ENCODE results near the gene ZFP62.

ZFP62 gene

GRCh38 chr5:180820788-180821321 lies 40.2 kb downstream of the ZFP62 start:
- peak overlapping the region; percentile 45 to 60 for H3K27ac ChIP-seq
- H3K4me1 ChIP-seq: peaks cover 0 to 26% (median 6%) of the 10 kb centered on the region in 4 donors
- H3K9me3 ChIP-seq: no peaks in the 10 kb centered on the region
- peak in 1 of 2 donors; percentile 37 for DNase-seq
- H3K4me3 ChIP-seq: no peak overlapping the region
- H3K27me3 ChIP-seq: peaks cover 0 to 3% of the 10 kb centered on the region in 2 donors
- intact Hi-C loops (cut with DNase I; ENCODE audit: low total_unique reads): no loop called here
- no peaks in the 10 kb centered on the region for H3K36me3 ChIP-seq
- no peak for TF ChIP-seq CTCF (IDR thresholded peaks at IDR 0.05)

- H3K9me3 ChIP-seq: no peaks in the 10 kb centered on the region
- H3K4me3 ChIP-seq: no peak overlapping the region
- H3K27ac ChIP-seq: peak overlapping the region in 1 of 2 donors; percentile 42
- H3K27me3 ChIP-seq: peaks cover 0 to 3% of the 10 kb centered on the region in 2 donors
- DNase-seq: no peak
- intact Hi-C loops (cut with DNase I; ENCODE audit: low total_unique reads): no loop called here
- no peaks in the 10 kb centered on the region for H3K36me3 ChIP-seq
- no peak for TF ChIP-seq CTCF (IDR thresholded peaks at IDR 0.05)
- H3K4me1 ChIP-seq: peaks cover 0 to 13% (median 0%) of the 10 kb centered on the region in 4 donors
These were observed 42.3 kb downstream of the ZFP62 start for GRCh38 chr5:180818677-180819341.

- H3K4me3 ChIP-seq: no peak overlapping the region
- no peaks in the 10 kb centered on the region for H3K36me3 ChIP-seq
- DNase-seq: peak in 1 of 2 donors; percentile 51
- H3K27ac ChIP-seq: peak overlapping the region; percentile 18 to 42
- H3K4me1 ChIP-seq: peaks cover 0 to 13% (median 0%) of the 10 kb centered on the region in 4 donors
- peaks cover 0 to 3% of the 10 kb centered on the region in 2 donors for H3K27me3 ChIP-seq
- no peak for TF ChIP-seq CTCF (IDR thresholded peaks at IDR 0.05)
- no peaks in the 10 kb centered on the region for H3K9me3 ChIP-seq
- intact Hi-C loops (cut with DNase I; ENCODE audit: low total_unique reads): no loop called here
These were observed 43.0 kb downstream of the ZFP62 start for GRCh38 chr5:180817893-180818674.

GRCh38 chr5:180816608-180817534 lies 44.2 kb downstream of the ZFP62 start:
- Histone ChIP-seq H3K4me3 (no peak overlapping the region), H3K9me3 (no peaks in the 10 kb centered on the region)
- no peak for TF ChIP-seq CTCF (IDR thresholded peaks at IDR 0.05)

More at GRCh38 chr5:180816608-180817534, 44.2 kb downstream of the ZFP62 start:
- Histone ChIP-seq H3K4me1 (peaks cover 0 to 14% (median under 1%) of the 10 kb centered on the region in 4 donors), H3K36me3 (no peaks in the 10 kb centered on the region), H3K27me3 (peaks cover 0 to 3% of the 10 kb centered on the region in 2 donors), H3K27ac (peak overlapping the region; percentile 32)
- DNase-seq: peak in 1 of 2 donors; percentile 63
- intact Hi-C loops (cut with DNase I; ENCODE audit: low total_unique reads): no loop called here
